Stimulated activated naive CD4-positive, alpha-beta T cell (primary cell): ENCODE data around the gene JAML.

Experiments used
- DNase-seq, 6 experiments: peaks; one replicate each; lab custom pipeline; 2025; lab: John Stamatoyannopoulos, UW

The JAML gene

DNA sequence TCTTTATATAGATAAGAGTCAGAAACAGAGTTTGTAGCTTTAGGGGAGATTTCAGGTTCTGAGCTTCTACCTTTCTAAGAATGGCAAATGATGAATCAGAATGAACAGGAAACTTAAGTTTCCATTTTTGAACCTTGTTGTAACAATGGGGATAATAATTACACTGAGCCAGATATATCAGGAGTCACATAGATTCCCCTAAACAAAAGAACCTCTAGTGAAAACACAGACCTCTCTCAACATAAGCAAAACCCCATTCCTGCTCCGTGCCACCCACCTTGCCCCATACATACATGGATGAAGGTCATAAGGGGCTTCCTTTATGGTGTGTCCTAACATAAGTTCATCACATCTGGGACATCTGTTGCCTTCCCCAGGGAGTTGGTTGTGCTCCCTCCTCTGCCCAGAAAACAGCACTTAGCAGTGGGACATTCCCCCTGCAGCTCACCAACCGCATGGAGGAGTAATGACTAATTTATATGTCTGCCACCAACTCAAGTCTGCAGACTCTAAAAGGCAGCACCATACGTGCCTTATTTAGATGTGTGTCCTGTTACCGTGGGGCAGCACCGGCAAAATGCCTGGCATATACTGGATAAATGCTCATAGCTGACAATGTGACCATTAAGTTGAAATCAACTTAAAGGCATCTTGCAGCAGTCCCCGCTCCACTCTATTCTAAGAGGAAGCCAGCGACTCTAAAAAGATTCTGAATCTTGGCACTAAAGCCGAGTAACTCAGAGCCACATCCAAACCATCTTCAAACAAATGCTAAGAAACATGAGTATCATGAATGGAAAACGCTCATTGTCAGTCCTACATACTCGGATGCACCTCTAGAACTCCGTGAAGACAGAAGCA, 8.0 kb downstream of the JAML start:
- DNase-seq, result peak in 1 of 6 experiments; percentile 22

DNA sequence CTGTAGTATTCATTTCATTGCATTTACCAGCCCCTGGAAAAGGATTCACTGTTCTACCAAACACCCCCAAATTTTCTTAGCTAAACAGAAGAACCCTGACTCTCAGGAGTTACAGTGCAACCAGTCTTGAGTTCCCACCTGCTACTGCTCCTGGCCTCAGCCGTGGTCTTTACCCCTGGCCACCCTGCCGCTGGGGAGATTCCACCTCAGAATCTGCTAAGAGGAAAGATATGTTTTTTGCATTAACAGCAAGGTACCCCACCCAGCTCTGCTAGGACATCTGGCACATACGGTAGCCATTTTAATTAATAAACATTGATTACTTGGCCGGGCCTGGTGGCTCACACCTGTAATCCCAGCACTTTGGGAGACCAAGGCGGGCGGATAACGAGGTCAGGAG, 9.0 kb downstream of the JAML start:
- DNase-seq, result no peak

DNA sequence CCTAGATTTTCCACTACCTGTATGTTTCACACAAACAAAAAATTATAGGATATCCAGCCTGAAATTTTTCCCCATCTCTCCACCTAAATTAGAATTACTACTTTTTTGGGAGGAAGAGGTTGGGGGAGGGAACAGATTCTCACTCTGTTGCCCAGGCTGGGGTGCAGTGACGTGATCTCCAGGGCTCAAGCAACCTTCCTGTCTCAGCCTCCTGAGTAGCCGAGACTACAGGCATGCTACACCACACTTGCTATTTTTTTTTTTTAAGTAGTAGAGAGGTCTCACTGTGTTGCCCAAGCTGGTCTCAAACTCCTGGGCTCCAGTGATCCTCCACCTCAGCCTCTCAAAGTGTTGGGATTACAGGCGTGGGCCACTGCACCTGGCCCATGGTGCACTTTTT, 9.5 kb downstream of the JAML start:
- peak in 2 of 6 experiments; percentile 4 to 20 for DNase-seq

DNA sequence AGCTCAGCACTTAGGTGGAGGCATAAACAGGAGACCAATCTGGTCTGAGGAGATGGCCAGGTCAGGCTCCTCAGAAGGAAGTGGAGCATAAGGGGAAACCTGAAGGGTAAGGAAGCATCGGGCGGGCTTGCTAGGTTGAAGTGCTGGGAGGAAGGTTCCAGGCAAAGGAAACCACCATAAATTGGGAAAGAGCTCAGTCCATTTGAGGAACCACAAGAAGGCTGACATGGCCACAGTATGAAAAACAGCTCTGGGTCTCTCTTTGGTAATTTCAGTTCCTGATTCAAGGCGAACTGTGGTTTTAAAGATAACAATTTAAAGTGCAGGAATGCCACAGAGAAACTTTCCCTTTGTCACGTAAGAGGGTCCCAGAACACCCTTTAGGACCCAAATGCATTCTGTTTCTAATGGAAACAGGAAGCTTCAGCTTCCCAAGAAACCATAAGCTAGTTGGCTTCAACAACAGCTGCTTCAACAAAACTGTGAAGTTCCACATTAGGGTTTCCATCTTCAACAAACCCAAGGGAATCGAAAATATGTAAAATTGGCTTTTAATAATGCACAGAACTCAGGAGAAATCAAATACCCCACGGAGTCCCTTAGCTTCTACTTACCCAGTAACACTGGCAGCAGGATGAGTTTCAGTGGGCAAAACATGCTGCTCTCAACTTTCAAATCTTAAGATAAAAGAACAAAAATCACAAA, 10.4 kb downstream of the JAML start:
- DNase-seq, result no peak

DNA sequence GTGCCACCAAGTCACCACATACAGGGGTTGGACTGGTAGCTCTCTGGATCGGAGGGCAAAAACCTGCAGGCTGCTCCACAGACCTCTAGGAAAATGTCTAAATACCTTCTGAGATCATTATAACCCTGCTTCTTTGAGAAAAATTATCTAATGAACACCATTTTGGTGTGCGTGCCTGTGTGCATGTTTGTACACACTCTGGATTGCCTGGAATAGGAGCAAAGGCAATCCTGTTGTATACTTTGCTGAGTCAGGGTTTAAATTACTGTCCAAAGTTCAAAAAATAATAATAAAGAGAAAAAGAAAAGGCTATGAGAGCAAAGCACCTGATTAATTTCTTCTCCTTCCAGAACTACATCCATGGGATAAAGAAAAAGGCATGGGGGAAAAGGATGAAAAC, 11.0 kb downstream of the JAML start:
- DNase-seq, result no peak

DNA sequence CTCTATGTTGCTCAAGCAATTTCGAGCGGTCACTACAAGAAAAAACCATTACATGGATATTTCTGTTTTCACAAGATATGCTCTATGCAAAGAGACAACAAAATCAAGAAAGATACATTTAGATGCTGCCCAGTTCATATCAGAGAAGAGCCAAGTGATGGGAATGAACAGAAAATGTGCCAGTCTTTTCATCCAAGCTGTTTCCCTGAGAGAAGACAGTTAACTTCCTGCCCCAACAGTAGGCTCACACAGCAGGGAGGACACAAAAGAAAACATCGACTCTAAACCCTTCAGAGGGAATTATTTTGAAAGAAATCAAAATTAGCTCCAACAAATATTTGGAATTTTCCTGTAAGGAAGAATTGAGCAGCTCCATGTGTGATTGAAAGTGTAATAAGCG, 11.6 kb downstream of the JAML start:
- DNase-seq, result no peak

DNA sequence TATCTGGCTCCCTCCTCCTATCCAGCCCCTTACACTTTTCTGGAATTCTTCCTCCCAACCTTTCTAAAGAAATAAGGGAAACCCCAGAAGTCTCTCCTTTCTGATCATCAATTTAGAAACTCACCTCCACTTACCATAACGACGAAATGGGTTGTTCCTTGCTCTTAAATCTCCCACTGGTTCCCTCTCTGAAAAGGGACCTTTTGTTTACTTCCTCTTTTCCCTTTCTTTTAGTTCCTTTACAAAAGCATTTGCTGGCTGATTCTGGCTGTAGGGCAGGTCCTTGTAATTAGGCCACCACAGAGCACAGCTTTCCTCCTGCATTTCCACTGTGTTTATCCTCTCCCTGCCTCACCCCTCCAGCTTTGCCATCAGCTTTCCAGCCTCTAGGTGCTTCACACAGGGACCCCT, 12.0 kb downstream of the JAML start:
- DNase-seq, result no peak

DNA sequence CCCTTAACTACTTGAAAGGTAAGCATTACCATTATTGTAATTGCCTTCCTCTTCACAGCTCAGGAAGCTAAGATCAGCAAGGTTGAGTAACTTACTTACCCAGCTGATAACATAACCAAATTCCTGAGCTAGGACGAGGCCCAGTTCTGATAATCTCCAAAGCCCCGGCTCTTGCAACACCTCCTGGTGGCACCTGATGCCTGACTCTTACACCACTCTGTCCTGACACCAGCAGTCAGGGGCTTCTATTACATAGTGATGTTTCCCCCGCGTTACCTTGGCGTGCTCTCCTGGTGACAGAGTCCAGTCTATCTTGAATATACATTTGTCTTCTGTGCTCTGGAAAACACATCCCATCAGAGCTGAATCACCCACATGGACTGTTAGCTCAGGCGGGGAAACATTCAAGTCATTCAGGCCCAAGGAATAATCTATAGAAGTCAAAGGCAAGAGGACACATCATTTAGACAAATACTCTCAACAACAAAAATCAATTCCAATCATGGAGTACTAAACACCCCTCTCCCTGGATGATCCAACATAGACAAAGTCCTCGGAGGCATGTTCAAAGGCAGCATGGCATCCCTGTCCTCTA, 12.6 kb downstream of the JAML start:
- DNase-seq, result no peak

DNA sequence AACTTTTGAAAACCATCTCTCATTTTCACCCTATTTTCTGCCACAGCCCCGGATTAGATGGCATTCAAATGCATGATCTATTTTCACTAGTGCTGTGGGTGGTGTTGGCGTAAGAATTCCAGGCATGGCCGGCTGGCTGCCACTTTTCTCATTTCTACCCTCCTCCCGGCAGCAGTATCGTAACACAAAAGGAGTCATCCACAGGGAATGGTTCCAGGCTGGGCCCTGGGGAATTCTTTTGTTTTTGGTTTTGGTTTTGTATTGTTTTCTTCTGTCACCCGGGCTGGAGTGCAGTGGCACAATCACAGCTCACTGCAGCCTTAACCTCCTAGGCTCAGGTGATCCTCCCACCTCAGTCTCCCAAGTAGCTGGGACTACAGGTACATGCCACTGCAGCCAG, 13.8 kb downstream of the JAML start:
- no peak for DNase-seq

DNA sequence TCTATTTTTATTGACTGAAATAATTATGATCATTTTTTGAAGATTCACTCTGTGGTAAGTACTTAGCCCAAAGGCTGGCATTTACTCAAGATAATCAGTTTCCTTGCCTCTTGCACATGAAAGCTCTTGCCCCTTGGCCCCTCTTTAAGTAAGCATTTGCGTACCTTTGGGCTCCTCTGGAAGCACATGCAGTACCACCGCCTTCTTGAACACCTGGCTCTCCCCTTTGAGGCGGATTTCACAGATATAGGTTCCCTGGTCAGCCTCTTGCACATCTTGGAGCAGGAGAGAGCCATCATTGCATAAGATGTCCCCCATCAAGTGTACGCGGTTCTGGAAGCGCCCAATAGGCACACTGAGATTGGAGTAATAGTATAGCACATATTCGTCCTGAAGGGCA, 14.5 kb downstream of the JAML start:
- no peak for DNase-seq

DNA sequence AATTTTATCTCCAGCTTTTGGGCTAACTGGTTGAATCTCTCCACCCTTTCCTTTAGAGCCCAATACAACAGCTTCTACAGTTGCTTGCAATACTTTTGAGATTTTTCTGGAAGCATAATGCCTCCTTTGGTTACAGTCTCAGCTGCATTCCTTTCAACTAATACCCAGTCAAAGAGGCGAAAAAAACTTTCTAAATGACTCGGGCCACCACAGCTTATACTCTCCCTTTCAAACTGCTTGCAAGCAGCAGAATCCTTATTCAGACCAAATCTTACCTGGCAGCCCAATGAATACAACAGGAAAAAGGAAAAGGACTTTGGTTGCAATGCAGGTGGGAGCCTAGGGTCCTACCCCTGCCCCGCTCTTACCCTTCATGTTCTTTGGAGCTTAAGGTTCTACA, 15.8 kb downstream of the JAML start:
- DNase-seq, result no peak

DNA sequence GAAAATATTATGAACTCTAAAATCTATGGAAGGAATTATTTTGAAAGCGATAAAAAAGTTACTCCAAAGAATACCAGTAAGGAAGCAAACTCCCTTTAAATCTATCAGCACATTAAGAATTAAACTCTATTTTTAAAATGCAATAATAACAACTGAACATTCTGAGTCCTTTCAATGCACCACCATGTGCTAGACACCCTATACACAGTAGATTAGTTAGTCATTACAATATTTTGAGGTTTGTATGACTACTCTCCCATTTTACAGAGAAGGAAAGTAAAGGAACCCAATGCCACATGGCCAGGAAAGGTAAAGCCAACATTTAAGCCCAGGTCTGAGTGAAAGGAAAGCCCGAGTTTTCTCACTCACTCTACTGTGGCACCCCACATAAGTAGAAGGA, 17.7 kb downstream of the JAML start:
- no peak for DNase-seq

DNA sequence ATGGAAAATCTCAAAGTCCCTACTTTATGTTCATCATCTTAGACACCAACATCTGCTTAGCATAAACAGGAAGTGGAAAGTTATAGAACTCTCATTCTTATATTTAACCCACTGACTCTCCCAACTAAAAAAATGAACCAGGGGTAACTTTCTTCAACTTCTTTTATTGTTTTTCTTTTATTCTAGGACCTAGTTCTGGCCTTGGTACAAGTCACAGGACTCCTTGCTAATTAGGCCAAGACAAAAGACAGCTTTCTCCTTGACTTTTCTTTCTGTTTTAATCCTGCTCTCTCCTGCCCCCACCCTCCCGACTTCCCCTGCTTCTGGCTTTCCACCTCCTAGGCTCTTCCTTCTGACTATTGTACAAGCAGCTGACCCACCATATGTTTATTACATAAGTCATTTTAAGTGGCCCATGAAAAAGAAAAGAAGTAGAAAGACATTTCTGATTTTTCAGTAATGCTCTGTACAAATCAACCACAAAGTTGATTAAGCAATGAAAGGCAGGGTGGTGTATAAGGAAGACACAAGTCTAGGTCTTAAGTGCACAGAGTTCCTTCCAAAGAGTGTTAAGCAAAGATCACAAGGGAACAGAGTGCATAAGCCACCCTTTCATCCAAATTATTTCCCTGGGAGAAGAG, 18.3 kb downstream of the JAML start:
- DNase-seq, result peak in 1 of 6 experiments; percentile 9

DNA sequence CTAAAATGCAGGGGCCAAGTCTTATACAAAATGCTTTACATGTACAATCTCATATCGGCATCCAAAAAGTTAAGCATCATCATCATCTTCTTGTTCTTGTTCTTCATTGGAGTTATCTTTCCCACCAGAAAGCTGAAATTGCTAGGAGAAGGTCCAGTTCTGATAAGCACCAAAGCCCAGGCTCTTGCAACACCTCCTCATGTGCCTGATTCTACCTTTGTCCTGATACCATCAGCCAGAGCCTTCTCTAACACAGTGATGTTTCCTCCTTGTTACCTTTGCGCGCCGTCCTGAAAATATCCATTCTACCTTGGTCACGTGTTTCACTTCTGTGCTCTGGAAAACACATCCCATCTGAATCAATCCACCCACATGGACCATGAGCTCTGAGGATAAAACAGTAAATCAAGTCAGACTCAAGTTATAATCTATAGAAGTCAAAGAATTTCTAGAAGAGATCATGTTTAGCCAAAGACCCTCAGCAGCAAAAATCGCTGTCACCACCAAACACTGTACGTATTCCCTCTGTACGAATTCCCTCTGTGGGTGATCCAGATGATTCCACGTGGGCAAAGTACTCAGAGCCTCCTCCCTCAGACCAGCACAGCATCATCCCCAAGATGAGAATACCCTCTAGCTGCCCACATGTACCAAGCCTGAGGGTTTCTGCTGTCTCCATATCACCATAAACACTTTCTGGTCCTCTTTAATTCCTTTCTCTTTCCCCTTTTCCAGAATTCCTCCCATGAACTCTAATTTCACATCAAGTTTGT, 19.0 kb downstream of the JAML start:
- DNase-seq, result no peak

DNA sequence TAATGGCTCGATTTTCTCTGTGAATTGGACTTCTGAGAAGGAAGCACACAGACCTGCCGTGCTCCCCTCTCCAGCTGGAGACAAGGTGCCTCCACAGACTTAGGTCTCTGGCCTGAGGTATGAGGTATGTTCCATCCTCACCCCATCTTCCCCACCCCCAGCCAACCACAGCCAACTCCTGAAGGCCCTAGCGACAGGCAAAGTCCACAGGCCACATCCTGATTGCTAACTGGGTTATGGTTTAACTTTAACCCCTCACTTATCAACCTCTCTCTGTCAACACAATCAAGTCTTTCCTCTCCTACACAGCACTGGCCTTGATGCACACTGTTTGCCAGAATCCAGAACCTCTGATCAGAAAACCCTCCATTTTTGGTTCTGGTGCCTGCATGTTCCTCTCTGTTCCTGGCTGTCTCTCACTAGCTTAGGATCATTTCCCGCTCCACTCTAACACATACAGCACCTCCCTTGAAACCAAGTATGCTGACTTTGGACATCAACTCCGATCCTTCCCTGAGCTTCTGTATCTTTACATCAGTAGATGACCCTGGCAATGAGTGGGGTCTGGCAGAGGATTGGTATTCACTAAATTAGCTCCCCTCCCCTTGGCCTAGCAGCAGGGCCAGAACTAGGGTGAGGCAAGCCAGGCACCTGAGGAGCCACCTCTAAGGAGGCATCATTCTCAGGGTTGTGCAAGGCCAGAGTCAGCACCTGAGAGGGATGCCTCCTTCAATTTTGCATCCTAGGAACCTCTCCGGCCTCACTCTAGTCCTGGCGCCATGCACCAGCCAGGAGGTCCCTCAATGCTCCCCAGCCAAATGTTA, 22.0 kb downstream of the JAML start:
- DNase-seq, result peak in 1 of 6 experiments; percentile 40

DNA sequence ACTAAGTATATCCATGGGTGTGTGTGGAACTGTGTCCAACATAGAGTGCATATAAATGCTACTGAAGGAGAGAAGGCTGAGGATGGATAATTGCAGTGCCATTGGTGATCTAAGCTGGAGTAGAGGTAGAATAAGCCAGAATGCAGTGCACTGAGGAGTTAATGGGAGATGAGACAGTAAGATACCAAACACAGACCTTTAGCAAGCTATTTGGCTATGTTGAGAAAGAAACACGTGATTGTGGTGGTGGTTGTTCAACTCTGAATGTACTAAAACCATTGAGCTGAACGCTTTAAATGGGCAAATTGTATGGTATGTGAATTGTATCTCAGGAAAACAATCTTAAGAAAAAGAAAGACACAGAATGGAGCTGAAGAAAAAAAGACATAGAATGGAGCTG, 22.8 kb downstream of the JAML start:
- no peak for DNase-seq

DNA sequence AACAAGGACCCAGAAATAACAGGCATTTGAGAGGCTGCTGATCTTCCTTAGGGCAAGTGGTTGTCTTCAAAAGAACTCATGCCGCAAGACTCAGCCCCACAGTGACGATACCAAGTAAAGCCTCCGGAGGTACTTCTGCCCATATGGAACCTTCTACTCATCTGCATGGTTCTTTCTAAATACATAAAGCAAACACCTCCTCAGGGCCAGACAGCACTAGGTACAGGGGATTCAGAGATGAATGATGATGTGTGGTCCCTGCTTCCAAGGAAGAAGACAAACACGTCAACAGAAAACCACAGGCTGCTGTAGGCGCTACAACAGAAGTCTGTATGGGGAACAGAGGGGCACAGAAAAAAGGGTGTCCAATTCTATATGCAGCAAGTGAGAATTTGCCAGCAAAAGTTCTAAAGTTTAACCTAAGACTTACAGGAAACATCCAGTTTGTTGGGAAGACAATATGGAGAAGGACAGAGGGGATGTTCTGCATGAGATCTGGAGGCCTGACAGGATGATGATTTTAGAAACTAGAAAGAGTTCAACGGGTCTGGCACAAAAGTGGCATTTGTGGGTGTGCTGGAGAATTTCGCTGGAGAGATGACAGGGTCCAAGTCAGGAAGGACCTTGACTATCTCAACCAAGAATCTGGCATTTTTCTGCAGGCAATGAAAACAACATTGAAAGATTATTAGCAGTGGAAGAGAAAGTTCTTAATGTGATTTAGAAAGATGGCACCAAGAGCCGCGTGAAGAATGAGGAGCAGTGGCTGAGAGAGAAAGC, 23.7 kb downstream of the JAML start:
- peak in 2 of 6 experiments; percentile 14 to 37 for DNase-seq

DNA sequence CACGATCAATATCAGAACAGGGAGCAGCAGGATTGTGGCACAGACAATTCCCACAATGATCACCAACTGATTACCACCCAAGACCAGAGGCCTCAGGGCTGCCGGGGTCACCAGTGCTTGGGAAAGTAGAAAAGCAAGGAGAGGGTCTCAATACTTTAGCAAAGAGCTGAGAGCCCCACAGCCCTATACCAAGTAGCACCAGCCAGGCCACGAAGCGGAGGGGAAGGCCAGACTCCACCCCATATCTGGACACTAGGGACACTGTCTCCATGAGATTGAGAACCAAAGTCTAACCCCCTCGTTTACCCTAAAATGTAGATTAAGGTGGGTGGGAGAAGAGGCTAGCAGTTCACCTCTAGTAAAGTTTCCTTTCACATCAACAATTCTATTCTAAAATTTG, 24.3 kb downstream of the JAML start:
- no peak for DNase-seq

DNA sequence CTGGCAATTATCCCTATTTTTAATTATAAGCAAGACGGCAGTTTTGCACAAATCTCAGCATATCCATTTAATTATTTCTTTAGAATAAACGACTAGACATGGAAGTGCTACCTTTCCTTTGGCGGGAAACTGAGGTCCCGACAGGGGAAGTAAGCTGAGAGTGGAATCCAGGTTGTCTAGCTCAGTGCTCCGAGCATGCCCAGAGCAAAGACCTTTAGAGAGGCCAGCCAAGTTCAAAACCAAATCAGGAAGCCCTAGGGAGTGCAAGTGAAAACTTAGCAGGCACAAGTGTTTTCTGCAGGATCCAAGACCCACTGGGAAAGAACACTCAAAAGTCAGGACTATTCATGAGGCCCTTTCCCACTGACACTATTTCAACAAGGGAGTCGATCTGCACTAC, 25.7 kb downstream of the JAML start:
- no peak for DNase-seq

DNA sequence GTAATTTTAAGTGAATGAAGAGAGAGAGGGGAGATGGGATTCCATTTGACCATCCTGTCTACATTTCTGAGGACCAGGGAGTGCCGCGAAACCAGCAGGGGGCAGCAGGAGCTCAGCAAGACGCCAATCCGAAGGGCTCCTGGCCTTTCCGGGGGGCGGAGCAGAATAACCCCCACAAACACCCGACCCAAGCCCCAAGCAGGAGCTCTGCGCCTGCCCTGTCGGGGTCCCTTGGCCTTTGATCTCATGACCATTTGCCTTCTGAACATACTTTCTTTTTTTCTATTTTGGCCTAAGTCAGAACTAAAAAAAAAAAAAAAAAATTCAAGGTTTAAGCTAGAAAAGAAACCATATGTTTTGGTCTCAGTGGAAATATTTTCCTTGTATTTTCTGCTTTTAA, 26.4 kb downstream of the JAML start:
- peak; percentile 50 to 81 (median 76) for DNase-seq
